Neutrophil (primary cell): ENCODE results near the gene LDB3.

ENCODE experiments used
- H3K27ac ChIP-seq: fragments of 200-600 bp; sonication (generic); 2 replicates; pipeline ENCODE4 v1.5.1; 2016; ENCODE audit warnings: mild to moderate bottlenecking, moderate library complexity
- H3K27me3 ChIP-seq: fragments of 200-600 bp; sonication (generic); 2 replicates; pipeline ENCODE4 v1.6.0; 2016; ENCODE audit warnings: mild to moderate bottlenecking
- H3K36me3 ChIP-seq: fragments of 200-600 bp; sonication (generic); 2 replicates; pipeline ENCODE4 v1.5.1; 2017
- H3K4me1 ChIP-seq, 2 experiments: fragments of 200-600 bp in 1 of 2; sonication (generic) in 1 of 2; 1 replicate in 1 of 2; 2 replicates in 1 of 2; pipeline versions ENCODE4 v1.5.1 to v1.6.1; 2013 to 2016; ENCODE audit warnings: low read depth in 1 of 2, low read length in 1 of 2, mild to moderate bottlenecking in 1 of 2, moderate library complexity in 1 of 2; ENCODE audit not compliant: control insufficient read depth in 1 of 2, insufficient read depth in 1 of 2
- H3K4me3 ChIP-seq, 2 experiments: fragments of 200-600 bp in 1 of 2; sonication (generic) in 1 of 2; 1 replicate in 1 of 2; 2 replicates in 1 of 2; pipeline ENCODE4 v1.5.1; 2013 to 2016; ENCODE audit warnings: low read depth in 1 of 2, low read length in 1 of 2, mild to moderate bottlenecking in 1 of 2, moderate library complexity in 1 of 2
- H3K9me3 ChIP-seq: fragments of 200-600 bp; sonication (generic); 2 replicates; pipeline ENCODE4 v1.5.1; 2016
- CTCF ChIP-seq: fragments of 200-600 bp; sonication (generic); IDR thresholded peaks from 2 replicates; pipeline ENCODE4 v1.5.1; 2016; ENCODE audit warnings: antibody characterized with exemption

The LDB3 gene

GRCh38 chr10:86681047-86681446 is 12.7 kb downstream of the LDB3 start:
- H3K27me3 ChIP-seq, result peaks cover 5% of the 10 kb centered on the region

GRCh38 chr10:86681722-86682386 is 13.5 kb downstream of the LDB3 start:
- Histone ChIP-seq H3K27ac (no peak overlapping the region), H3K36me3 (no peaks in the 10 kb centered on the region), H3K9me3 (no peaks in the 10 kb centered on the region), H3K4me1 (no peaks in the 10 kb centered on the region), H3K4me3 (no peak overlapping the region), H3K27me3 (peaks cover 5% of the 10 kb centered on the region)
- no peak for TF ChIP-seq CTCF

More at GRCh38 chr10:86681047-86681446, 12.7 kb downstream of the LDB3 start:
- H3K27ac ChIP-seq, result no peak overlapping the region
- no peak overlapping the region for H3K4me3 ChIP-seq
- H3K36me3 ChIP-seq, result no peaks in the 10 kb centered on the region
- no peaks in the 10 kb centered on the region for H3K4me1 ChIP-seq
- H3K9me3 ChIP-seq, result no peaks in the 10 kb centered on the region
- TF ChIP-seq CTCF, result no peak

GRCh38 chr10:86682675-86683074 is 14.4 kb downstream of the LDB3 start:
- Histone ChIP-seq H3K36me3 (no peaks in the 10 kb centered on the region), H3K9me3 (no peaks in the 10 kb centered on the region), H3K4me1 (no peaks in the 10 kb centered on the region), H3K4me3 (no peak overlapping the region), H3K27ac (no peak overlapping the region), H3K27me3 (peaks cover 5% of the 10 kb centered on the region)
- TF ChIP-seq CTCF, result no peak

- H3K9me3 ChIP-seq, result no peaks in the 10 kb centered on the region
- TF ChIP-seq CTCF, result no peak
- no peaks in the 10 kb centered on the region for H3K36me3 ChIP-seq
- H3K27me3 ChIP-seq, result peaks cover 5% of the 10 kb centered on the region
- no peaks in the 10 kb centered on the region for H3K4me1 ChIP-seq
- no peak overlapping the region for H3K4me3 ChIP-seq
- no peak overlapping the region for H3K27ac ChIP-seq
Observed at GRCh38 chr10:86684331-86685097, 16.2 kb downstream of the LDB3 start.

- H3K27me3 ChIP-seq, result peaks cover 5% of the 10 kb centered on the region
- no peak overlapping the region for H3K4me3 ChIP-seq
- TF ChIP-seq CTCF, result no peak
- no peak overlapping the region for H3K27ac ChIP-seq
- no peaks in the 10 kb centered on the region for H3K4me1 ChIP-seq
- H3K9me3 ChIP-seq, result no peaks in the 10 kb centered on the region
- no peaks in the 10 kb centered on the region for H3K36me3 ChIP-seq
Observed at GRCh38 chr10:86685416-86685815, 17.1 kb downstream of the LDB3 start.
